GM21423 (cell line): ENCODE measurements around the gene PPP1R3C.

Experiments
- ATAC-seq: cut with Tn5 transposase; IDR thresholded peaks from one replicate; pipeline ENCODE4 v1.9.1; 2021; ENCODE audit warnings: mild to moderate bottlenecking, moderate library complexity; ENCODE audit not compliant: unreplicated experiment

PPP1R3C gene

DNA sequence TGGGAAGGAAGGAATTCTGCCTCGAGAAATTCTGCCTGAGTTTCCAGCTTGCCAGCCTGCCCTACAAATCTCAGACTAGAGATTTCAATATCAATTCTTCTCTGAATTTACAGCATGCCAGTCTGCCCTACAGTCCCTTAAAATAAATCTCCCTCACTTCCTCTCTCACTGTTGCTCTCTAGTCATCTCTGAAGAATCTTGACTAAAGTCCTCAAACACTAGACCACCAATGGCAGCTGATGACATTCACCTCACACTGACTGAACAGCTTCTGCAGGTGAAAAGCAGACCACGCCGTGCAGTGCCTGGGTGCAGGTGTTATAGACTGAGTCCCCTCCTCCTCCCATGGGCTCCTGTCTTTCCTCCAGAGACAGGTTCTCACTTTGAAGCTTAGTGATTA is 30.4 kb downstream of the PPP1R3C start:
- no peak for ATAC-seq

DNA sequence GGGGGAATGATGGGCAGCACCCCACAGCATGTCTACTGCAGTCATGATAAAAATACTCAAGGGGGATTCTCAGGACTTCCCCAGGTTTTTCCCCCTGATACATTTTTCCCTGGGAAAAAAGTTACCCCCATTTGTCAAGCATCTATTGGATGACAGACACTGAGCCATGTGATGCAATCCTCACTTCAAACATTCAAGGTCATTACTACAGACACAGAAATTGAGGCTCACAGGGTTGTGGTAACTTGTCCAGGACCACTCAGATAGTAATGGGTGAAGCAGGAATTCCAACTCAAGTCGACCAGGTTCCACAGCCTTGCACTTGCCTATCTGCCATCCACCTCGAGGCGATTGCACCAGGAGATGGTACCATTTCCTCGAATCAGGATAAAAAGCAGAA is 31.7 kb downstream of the PPP1R3C start:
- ATAC-seq = no peak

DNA sequence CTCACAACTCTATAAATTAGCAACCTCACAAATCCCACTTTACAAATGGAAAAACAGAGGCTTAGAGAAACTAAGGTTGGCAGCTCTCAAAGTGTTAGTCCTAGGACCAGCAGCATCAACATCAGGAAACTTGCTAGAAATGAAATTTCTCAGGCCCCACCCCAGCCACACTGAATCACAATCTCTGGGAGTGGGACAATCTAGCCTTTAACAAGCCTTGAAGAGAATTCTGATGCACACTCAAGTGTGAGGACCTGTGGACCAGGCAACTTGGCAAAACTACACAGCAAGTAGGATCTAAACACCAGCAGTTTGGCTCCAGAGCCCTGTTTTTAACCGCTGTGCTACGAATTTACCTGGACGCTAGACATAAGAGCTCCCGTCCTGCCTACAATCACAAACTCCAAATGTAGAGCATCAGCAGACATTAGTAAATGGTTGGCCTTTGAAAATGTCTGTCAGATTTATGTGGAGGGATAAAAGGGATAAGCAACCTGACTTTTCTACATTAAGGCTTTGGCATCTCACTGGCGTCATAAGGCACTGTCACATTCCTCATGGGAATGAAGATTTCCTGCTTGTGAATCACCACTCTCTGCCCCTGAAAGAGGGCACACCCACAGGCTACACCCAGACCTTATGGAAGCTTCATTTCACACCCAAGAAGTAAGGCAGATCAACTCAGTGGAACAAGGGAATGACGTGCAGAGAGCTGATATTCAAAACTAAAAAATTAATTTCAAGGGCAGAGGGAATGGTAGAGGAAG is 34.5 kb downstream of the PPP1R3C start:
- no peak for ATAC-seq

DNA sequence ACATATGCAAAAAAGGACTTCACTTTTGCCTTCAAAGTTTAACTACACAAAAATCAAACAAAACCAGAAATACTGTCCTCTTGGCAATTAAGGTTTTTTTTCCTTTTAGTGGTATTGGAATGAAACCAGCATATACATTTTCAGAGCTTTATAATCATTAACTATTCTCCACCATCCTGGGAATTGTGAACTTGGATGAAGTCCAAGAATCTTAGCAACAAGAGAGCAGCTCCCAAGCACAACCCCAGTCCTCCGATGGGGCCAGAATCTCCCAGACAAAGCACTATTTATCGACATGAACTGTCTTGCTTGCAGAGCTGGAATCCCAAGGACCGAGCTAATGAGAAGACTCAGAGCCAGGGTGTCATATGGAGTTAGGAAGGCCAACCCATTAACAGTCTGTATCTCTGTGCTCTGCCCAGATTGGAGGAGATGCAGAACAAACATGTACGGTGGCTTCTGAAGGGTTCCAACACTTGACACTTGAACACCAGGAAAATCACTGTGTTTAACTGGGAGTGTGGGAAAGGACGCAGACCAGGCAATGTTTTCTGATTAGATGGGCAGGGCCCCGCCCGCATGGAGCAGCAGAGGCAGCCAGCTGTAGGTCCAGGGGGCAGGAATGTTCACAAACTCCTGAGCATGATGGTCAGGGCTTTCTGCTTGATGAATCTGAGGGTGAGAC is 35.5 kb downstream of the PPP1R3C start:
- ATAC-seq = no peak

DNA sequence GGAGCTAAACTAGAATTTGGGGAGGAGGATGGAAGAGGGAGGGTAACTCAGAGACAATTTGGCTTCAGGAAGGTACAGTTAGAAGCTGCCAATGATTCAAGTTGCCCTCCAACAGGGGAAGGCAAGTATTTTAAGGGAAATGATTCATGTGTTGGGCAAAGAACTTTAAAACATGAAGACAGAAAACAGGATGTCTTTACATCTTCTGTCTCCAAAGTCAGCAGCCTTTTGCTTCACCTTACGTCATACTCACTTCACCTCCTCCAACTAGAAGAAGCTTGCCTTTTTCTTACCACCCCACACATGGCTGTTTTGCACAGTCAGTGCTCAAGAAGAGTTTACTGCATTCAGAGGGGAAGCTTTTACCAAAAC is 36.1 kb downstream of the PPP1R3C start:
- ATAC-seq = no peak

DNA sequence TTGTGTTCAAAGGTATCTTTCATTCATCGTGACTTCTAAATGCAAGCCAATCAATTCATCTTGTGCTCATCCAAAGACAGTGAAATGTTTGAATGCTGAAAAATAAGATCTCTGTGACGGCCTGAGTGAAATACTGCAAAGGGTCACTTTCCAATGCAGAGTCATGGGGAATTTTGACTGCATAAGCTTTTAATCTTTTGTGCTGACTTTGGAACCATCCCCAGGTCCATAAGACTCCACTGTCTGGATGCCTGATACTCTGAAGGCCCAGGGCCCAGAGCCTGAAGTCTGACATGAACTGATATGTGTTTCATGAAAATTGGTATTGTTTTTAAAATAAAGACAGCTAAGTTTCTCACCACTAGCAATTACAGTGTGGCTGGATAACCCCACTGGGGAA is 39.0 kb downstream of the PPP1R3C start:
- no peak for ATAC-seq

DNA sequence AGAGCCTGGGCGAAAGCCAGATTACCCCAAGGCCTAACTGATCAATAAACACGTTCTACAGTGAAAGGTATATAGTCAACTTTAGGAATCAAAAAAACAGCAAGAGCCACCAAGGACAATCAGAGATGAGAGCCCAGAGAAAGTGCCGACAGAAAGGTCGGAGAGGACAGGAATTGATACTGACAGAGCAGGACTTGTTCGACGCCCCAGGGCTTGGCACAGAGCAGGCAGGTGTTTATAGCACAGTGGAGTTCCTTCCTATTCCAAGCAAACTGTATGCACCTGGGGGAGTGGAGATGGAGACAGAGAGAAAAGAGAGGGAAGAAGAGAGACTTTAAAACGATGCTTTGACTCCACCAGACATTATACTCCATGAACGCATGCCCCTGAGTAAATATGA is 39.5 kb downstream of the PPP1R3C start:
- no peak for ATAC-seq

DNA sequence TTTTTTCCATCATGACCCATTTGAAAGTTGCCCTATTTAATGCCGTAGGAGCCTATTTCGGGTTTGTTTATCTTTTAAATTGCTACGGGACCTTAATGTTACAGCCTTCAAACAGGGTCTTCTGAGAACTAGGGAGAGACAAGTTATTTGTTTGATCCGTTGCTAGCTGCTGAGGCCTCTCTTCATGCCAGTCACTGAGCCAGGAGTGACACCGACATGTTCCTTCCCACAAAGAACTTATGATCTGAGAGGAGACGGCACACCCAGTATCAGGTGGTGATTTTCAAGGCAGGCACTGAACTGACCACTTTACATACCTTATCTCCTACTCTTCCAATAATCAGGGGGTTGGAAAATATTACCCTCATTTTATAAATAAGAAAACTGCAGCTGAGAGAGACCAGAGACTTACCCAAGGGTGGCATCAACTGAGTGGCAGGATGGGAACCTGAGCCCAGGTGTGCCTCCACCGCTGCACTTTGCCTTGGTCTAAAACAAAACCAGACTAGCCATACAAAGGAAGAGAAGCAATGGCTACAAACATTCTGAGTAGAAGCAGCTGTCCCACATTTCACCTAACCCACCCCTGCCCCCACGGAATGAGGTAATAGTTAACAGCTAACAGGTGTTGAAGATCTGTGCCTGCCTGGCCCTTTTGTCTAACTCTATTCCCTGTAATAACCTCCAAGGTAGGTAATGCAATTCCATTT is 40.5 kb downstream of the PPP1R3C start:
- no peak for ATAC-seq

DNA sequence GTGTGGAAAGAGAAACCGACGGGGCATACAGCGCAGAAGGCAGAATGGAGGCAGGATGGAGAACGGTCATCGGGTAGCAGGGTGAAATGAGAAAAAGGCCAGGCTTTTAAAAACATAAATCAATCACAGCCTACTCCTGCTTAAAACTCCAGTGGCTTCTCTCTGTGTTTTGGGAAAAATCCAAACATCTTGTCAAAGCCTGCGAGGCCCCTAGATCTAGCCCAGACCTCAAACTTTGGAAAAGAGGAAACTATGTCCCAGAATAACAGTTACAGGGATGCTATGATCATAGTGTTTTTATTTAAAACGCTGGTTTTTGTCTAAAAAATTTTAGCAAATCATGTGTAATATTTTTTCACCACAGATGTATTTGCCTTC is 41.1 kb downstream of the PPP1R3C start:
- ATAC-seq = no peak

DNA sequence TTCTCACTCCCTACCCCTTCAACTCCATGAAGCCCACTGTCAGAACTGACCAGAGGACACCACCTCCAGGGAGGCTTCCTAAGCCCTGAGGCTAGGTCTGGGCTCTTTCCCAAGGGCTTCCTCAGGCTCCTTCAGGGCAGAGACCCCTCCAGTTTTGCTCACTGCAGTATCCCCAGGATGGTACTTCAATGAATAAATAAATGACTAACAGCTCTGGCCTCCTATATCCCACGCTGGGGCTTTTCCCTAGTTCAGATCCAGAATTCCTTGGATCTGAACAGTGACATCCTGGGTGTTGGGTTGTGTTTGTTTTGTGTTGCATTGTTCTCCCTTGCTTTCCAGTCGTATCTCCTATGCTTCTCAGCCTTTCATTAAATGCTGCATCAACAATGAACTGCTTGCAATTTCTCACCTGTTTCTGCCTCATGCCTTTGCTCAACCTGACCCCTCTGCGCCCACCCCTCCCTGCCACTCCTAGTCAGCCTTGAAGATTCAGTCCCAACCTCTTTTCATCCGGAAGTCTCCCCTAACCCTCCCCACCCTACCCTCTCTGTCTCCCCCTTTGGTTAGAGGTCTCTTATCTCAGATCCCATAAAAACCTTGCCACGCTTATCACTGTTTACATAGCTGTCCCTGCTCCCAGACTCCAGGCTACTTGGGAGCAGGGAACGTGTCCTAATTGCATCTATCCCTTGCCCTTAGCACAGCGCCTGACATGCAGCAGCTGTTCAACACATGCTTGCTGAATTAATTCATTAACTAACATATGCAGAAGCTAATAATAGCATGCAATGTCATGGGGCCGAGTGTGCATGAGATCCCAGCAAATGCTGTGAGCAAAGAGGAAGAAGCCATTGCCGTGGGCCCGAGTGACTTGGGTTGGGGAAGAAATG is 41.7 kb downstream of the PPP1R3C start:
- ATAC-seq = no peak

DNA sequence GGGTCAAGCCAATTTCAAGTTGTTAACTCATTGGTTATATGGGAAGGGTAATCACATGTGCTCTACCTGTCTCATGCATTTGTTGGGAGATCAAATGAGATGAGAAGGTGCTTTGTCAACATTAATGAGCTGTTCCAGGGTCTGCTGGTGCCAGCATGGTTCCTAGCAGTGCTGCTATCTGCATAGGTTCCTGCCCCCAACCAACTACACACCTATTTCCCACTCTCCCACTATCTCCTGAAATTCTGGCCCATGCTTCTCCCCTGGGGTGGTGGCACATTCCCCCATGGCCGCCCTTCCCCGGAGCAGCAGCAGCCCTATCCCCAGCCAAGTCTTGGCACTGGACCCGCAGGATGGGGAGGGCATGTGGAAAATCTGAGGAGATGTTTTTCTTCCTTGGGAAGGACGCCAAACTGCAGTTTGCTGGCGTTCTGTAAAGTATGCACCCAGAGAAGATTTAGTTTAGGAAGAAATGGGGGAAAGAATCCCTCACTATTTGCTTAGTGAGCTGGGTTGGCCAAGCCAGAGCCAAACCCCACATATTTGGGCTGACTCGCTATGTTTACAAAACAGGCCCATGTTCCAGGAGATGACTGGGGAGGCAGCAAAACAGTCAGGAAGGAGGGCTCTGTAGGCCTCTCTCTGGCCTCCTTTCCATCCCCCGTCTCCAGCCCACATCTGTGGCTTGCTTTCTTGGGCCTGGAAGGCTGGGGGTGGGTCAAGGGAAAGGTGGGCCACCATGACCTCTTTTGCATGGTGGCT is 42.5 kb downstream of the PPP1R3C start:
- ATAC-seq = no peak

DNA sequence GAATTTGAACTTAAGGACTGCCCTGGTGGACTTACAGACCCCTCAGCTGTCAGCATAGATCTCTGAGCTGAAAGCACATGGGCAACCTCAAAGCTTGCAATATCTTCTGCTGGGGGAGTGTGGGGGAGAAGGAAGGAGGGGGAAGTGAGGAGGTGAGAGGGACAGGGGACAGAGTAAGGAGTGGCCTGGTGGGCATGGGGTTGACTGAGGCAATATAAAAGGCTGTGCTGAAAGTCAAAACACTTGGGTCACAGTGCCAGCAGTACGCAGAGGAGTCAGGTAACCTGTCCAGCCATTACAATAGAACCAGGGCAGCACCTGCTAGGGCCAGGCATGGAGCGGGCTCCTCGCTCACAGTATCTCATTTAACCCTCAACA is 43.2 kb downstream of the PPP1R3C start:
- no peak for ATAC-seq

DNA sequence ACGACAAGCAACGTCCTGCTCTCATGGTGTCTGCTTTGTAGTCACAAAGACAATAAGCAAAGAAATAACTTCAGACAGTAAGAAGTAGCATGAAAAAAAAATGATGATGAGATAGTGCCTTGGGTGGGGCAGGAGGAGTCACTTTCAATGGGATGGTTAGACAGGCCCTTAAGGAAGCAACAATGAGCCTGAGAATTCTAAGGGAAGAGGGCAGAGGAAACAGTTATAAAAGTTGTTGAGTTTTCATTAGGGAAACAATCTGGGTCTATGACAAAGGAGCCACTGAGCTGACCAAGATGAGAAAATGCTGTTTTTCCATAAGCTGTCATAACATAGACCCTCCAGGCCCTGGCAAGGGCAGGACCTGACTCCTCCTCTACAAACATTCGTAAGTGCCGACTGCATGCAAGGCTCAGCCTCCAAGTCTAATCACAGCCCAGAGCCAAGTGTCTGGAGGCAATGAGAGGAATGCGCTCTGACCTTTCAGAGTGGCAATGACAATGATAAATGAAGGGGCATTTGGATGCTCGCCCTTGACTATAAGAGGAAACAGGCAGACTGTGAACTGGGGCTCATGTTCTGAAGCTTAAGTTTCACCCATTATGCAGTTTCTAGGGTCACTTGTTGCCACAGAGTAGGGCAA is 43.7 kb downstream of the PPP1R3C start:
- no peak for ATAC-seq

DNA sequence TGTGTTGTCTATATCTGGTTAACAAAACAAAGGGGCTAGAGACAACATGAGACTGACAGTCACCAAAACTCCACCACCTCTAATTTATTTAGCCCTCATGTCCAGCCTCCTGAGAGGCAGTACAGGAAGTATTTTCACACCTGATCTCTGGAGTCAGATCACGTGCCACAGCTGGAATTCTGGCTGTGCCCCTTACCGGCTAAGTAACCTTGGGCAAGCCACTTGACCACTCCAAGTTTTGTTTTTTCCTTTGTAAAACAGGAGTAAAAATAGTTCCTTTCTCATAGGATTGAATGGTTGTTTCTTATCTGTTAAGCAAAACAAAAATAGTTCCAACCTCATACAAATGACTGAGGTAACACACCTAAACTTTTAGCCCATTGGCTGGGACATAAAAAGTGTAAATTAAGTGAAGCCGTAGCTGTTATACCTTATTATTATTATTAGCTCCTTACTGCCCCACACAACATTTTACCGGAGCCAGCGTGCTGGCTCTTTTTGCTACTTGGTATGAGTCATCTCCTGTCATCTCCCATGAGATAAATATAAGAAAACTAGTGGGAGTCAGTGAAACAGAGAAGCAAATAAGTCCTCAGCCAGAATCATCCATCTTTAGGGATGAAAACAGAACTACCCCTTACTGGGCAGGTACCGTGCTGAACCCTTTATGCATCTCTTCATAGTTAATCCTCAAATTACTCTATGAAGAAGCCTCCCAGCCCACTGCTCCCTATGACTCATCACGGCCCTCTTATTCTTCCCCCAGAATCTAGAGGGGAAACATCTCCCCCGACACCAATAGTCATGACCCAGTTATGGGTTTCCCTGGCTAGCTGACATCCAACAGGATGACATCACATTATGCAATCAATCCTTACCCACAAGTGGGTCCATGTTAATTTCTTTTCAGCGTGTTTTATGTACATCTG is 44.9 kb downstream of the PPP1R3C start:
- no peak for ATAC-seq

DNA sequence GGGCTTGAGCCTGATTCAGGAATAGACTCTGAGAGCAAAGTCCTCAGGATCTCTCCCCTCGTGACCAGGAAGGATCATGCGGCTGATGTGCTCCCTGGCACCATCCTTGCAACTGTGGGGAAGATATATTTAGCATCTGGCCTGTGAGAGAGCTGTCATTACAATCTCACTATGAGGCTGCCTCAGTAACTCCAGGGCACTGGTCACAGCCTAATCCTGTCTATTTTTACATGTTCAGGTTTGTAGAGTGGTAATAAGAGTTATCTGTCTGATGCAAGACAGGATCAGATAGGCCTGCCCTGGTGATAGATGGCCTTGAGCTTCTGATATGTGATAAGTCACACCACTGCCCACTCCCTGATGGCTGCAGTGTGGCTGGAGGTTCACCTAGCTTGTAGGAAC is 50.7 kb downstream of the PPP1R3C start:
- ATAC-seq = no peak

DNA sequence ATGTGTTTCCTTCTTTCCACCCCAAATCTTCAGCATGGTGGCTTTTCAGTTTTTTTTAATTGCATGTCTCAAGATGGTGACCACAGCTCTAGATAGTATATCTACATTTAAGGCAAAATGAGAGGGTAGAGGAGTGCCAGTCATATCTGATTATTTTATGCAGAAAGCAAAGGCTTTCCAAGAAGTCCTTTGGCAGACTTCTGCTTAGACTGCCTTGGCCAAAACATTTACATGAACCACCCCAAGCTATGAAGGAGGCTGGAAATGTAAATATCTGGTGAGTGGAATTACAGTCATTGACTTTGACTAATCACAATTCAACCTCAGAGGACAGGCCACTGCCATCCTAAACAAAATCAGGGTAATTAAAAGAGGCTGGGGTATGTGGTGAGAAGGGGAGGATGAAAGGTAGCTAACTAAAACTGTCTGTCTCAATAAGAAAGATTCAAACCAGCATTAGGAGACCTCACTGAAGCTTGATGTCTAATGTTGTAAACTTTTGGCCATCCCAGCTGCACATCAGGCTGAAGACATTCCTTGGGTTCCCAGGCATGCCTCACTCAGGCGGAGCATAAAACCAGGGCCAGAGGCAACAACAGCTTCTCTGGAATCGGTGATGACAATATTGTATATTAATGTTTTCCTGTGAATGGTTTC is 53.4 kb downstream of the PPP1R3C start:
- no peak for ATAC-seq
